ENCODE data around the gene SYNRG. TPM values are rescaled to one million over a fixed set of nuclear protein-coding genes. Genes with fewer than 3 reads are reported as not detected.

SYNRG gene
- total and polyA plus RNA-seq, 2 donors (not counting 3 experiments of a cell fraction or from before 2014, with no cell fraction given) = 15.3 to 42.2 TPM

GRCh38 chr17:37604556-37604955 is 4.7 kb downstream of the SYNRG start:
- no TSS peak for BruUV-seq (replicated peaks)
- no peak for FAIRE-seq
- Histone ChIP-seq H3K9ac (replicated peaks; ENCODE audit: extremely low read depth, insufficient read depth, low read length) (no peak overlapping the region), H3K4me1 (ENCODE audit: control insufficient read depth, extremely low read depth, insufficient read depth, low read length) (peaks cover 27% of the 10 kb centered on the region), H2AFZ (ENCODE audit: low read depth, low read length) (no peak overlapping the region), H3K79me2 (ENCODE audit: control insufficient read depth, insufficient read depth, low read length) (peaks cover 54% of the 10 kb centered on the region), H3K9me3 (replicated peaks; ENCODE audit: control insufficient read depth, insufficient read depth, low read length) (no peaks in the 10 kb centered on the region), H3K4me3 (replicated peaks in 1 of 3; ENCODE audit: insufficient read depth in 1 of 3, low read depth in 1 of 3, low read length in 3 of 3) (no peak overlapping the region), H3K4me2 (ENCODE audit: insufficient read depth, low read length) (no peak overlapping the region), H3K27me3 (ENCODE audit: control insufficient read depth in 2 of 2, insufficient read depth in 2 of 2, low read length in 2 of 2) (no peaks in the 10 kb centered on the region), H3K27ac (ENCODE audit: insufficient read depth, low read depth, low read length) (no peak overlapping the region), H3K36me3 (ENCODE audit: control insufficient read depth in 2 of 2, extremely low read depth in 1 of 2, insufficient read depth in 2 of 2, low read length in 2 of 2) (no peaks in the 10 kb centered on the region), H4K20me1 (replicated peaks; ENCODE audit: control insufficient read depth, extremely low read depth, insufficient read depth, low read length) (no peaks in the 10 kb centered on the region), H3K9me1 (replicated peaks; ENCODE audit: control insufficient read depth, extremely low read depth, insufficient read depth, low read length) (no peaks in the 10 kb centered on the region)
- no peak for DNase-seq (ENCODE audit: low read depth, low spot score)
- CTCF ChIA-PET = interaction anchor here (0.9 to 1.7 kb wide), 2 partner anchors 13 to 231 kb away, joined by 3 to 4 read pairs; no protein-coding TSS in a partner anchor
- POLR2A ChIA-PET = no interaction called here
- intact Hi-C loops (cut with micrococcal nuclease) (no loop called here), dilution Hi-C loops (cut with MboI; ENCODE audit: extremely low pct_ligation_motif_present, low sequenced_read_pairs) (no loop called here)
- TF ChIP-seq JUN (IDR thresholded peaks at IDR 0.05; ENCODE audit: borderline replicate concordance, insufficient read depth, insufficient read length, low read depth) (no peak), EZH2 (IDR thresholded peaks at IDR 0.05; ENCODE audit: borderline replicate concordance, low read depth, low read length, severe bottlenecking) (no peak), MYC (IDR thresholded peaks at IDR 0.05; ENCODE audit: low read depth, low read length) (no peak)

- dilution Hi-C loops (cut with MboI; ENCODE audit: extremely low pct_ligation_motif_present, low sequenced_read_pairs) (no loop called here), intact Hi-C loops (cut with micrococcal nuclease) (no loop called here)
- no peak overlapping the region for H3K27ac ChIP-seq (ENCODE audit: insufficient read depth, low read depth, low read length)
- peaks cover 4% of the 10 kb centered on the region for H3K79me2 ChIP-seq (ENCODE audit: control insufficient read depth, insufficient read depth, low read length)
- no peak for TF ChIP-seq CTCF (IDR thresholded peaks at IDR 0.05; ENCODE audit: extremely low read depth in 1 of 2, insufficient read depth in 1 of 2, low read depth in 1 of 2, low read length in 2 of 2)
- no peak for TF ChIP-seq EZH2 (IDR thresholded peaks at IDR 0.05; ENCODE audit: borderline replicate concordance, low read depth, low read length, severe bottlenecking)
- TF ChIP-seq GATA2 (IDR thresholded peaks at IDR 0.05; ENCODE audit: insufficient read depth, insufficient read length, low read depth, low read length) = no peak
- no peak for TF ChIP-seq POLR2A (IDR thresholded peaks at IDR 0.05; ENCODE audit: low read depth, low read length)
- no peak for TF ChIP-seq POLR2AphosphoS5 (IDR thresholded peaks at IDR 0.05; ENCODE audit: insufficient read depth, low read depth, low read length)
- H3K4me2 ChIP-seq (ENCODE audit: insufficient read depth, low read length) = no peak overlapping the region
- DNase-seq (ENCODE audit: low read depth, low spot score) (no peak), FAIRE-seq (no peak)
- H3K27me3 ChIP-seq (ENCODE audit: control insufficient read depth in 2 of 2, insufficient read depth in 2 of 2, low read length in 2 of 2) = no peaks in the 10 kb centered on the region
- H3K9me1 ChIP-seq (replicated peaks; ENCODE audit: control insufficient read depth, extremely low read depth, insufficient read depth, low read length) = no peaks in the 10 kb centered on the region
- POLR2A ChIA-PET = no interaction called here
- H3K4me3 ChIP-seq (replicated peaks in 1 of 3; ENCODE audit: insufficient read depth in 1 of 3, low read depth in 1 of 3, low read length in 3 of 3) = no peak overlapping the region
- no peak overlapping the region for H3K9ac ChIP-seq (replicated peaks; ENCODE audit: extremely low read depth, insufficient read depth, low read length)
- BruUV-seq (replicated peaks) = no TSS peak
- CTCF ChIA-PET = no interaction called here
- H3K4me1 ChIP-seq (ENCODE audit: control insufficient read depth, extremely low read depth, insufficient read depth, low read length) = no peaks in the 10 kb centered on the region
- H3K36me3 ChIP-seq (ENCODE audit: control insufficient read depth in 2 of 2, extremely low read depth in 1 of 2, insufficient read depth in 2 of 2, low read length in 2 of 2) = peaks cover 8 to 9% of the 10 kb centered on the region in 2 experiments
- no peaks in the 10 kb centered on the region for H4K20me1 ChIP-seq (replicated peaks; ENCODE audit: control insufficient read depth, extremely low read depth, insufficient read depth, low read length)
- no peak overlapping the region for H2AFZ ChIP-seq (ENCODE audit: low read depth, low read length)
- no peaks in the 10 kb centered on the region for H3K9me3 ChIP-seq (replicated peaks; ENCODE audit: control insufficient read depth, insufficient read depth, low read length)
Measured at GRCh38 chr17:37598145-37598544, 11.1 kb downstream of the SYNRG start.

Measured in endothelial cell of umbilical vein (primary cell).